Suprapubic skin (tissue), 4 donors: ENCODE measurements around the gene INPP5A.

Experiments used
- POLR2A ChIP-seq, 2 donors: fragments of 450-650 bp; IDR thresholded peaks; one replicate each; pipeline ENCODE4 v1.6.1; 2017; ENCODE audit warnings: antibody characterized with exemption in 2 of 2, mild to moderate bottlenecking in 2 of 2, moderate library complexity in 2 of 2
- POLR2AphosphoS5 ChIP-seq, 3 donors: sonication (generic); formaldehyde crosslinking; IDR thresholded peaks; one replicate each; pipeline ENCODE4 v1.6.1; 2017; ENCODE audit warnings: antibody characterized with exemption in 3 of 3
- TF ChIP-seq, protein P1 (sequence below), 2 donors: fragments of 200-600 bp in 1 of 2; fragments of 450-650 bp in 1 of 2; sonication (generic) in 1 of 2; IDR thresholded peaks; one replicate each; pipeline ENCODE4 v1.5.1; 2016 to 2019; ENCODE audit warnings: antibody characterized with exemption in 2 of 2, mild to moderate bottlenecking in 1 of 2, moderate library complexity in 1 of 2

DNA sequence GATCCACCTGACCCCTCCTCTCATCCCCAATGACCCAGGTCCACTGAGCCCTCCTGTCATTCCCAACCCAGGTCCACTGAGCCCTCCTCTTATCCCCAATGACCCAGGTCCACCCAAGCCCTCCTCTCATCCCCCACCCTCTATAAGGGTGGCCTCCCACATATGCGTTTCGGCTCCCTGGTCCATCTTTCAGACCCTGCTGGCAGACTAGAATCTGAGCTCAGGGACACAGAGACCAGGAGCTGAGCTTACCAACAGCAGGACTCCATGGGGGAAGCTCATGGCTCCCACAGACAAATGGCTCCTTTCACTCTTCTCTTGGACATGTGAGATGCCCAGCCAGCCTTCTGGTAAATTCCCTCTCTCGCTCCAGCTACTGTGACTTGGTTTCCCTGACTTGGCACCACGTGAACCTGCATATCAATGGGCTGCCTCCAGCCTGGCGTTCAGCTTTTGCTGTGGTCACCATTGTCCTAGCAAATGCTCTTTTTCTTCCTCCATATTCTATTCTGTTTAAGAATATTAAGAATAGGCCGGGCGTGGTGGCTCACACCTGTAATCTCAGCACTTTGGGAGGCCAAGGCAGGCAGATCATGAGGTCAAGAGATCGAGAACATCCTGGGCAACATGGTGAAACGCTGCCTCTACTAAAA is 24.8 kb upstream of the INPP5A start:
- no peak for TF ChIP-seq POLR2A (IDR thresholded peaks at IDR 0.05)
- TF ChIP-seq POLR2AphosphoS5 (IDR thresholded peaks at IDR 0.05): no peak
- TF ChIP-seq, protein P1, sequence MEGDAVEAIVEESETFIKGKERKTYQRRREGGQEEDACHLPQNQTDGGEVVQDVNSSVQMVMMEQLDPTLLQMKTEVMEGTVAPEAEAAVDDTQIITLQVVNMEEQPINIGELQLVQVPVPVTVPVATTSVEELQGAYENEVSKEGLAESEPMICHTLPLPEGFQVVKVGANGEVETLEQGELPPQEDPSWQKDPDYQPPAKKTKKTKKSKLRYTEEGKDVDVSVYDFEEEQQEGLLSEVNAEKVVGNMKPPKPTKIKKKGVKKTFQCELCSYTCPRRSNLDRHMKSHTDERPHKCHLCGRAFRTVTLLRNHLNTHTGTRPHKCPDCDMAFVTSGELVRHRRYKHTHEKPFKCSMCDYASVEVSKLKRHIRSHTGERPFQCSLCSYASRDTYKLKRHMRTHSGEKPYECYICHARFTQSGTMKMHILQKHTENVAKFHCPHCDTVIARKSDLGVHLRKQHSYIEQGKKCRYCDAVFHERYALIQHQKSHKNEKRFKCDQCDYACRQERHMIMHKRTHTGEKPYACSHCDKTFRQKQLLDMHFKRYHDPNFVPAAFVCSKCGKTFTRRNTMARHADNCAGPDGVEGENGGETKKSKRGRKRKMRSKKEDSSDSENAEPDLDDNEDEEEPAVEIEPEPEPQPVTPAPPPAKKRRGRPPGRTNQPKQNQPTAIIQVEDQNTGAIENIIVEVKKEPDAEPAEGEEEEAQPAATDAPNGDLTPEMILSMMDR (IDR thresholded peaks at IDR 0.05): no peak
